Measurements from ENCODE around the gene DVL1.

DVL1 gene

DNA sequence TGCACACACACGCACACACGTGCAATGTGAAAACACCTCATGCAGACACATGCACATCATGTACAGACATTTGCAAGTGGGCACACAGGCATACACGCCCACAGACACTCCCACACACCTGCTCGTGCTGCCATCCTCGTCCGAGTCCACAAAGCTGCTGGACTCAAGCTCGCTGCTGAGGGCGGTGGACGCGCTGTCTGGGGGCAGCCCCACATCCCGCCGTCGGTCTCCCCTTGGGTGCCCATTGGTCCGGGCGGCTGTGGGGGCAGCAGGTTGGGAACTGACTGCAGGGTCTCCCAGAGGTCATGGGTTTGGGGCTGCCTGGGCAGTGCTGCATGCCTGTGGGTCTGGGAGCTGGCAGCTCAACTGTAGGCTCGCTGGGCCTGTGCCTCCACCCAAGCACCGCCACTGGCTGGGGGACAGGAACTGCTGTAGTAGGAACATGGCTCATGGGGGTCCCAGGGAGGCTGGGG is 7.6 kb downstream of the DVL1 start:
- Histone ChIP-seq H3K4me2 (ENCODE audit: low read depth, low read length, poor library complexity, severe bottlenecking) (no peak overlapping the region), H2AFZ (ENCODE audit: low read length) (no peak overlapping the region), H3K9me2 (replicated peaks; ENCODE audit: low read depth, low read length) (no peaks in the 10 kb centered on the region), H3K27me3 (ENCODE audit: insufficient read depth, low read length, poor library complexity, severe bottlenecking) (no peaks in the 10 kb centered on the region), H4K20me1 (ENCODE audit: insufficient read depth, low read length, poor library complexity, severe bottlenecking) (peaks cover 9% of the 10 kb centered on the region), H3K4me1 (ENCODE audit: insufficient read depth, low read length, poor library complexity, severe bottlenecking) (no peaks in the 10 kb centered on the region), H3F3A (ENCODE audit: low read depth) (no peaks in the 10 kb centered on the region), H3K4me3 (ENCODE audit: low read length, poor library complexity, severe bottlenecking) (no peak overlapping the region), H3K79me2 (ENCODE audit: insufficient read depth, low read length) (peaks cover 8% of the 10 kb centered on the region; the same call in 1 of the 2 replicates), H3K9ac (ENCODE audit: low read depth, low read length, poor library complexity, severe bottlenecking) (no peak overlapping the region), H3K9me3 (ENCODE audit: insufficient read depth, low read depth, low read length) (no peaks in the 10 kb centered on the region), H3K36me3 (ENCODE audit: insufficient read depth, low read length) (no peaks in the 10 kb centered on the region; the same call in 1 of the 2 replicates)
- TF ChIP-seq EZH2phosphoT487 (IDR thresholded peaks at IDR 0.05; ENCODE audit: borderline replicate concordance): no peak
- no peak for TF ChIP-seq CTCF (conservative IDR thresholded peaks at IDR 0.05; ENCODE audit: low read length)

GRCh38 chr1:1340791-1341548 is 8.2 kb downstream of the DVL1 start:
- TF ChIP-seq EZH2phosphoT487 (IDR thresholded peaks at IDR 0.05; ENCODE audit: borderline replicate concordance) (no peak), CTCF (conservative IDR thresholded peaks at IDR 0.05; ENCODE audit: low read length) (no peak)
- Histone ChIP-seq H3K27me3 (ENCODE audit: insufficient read depth, low read length, poor library complexity, severe bottlenecking) (no peaks in the 10 kb centered on the region), H3K79me2 (ENCODE audit: insufficient read depth, low read length) (peaks cover 5% of the 10 kb centered on the region; the same call in 1 of the 2 replicates)

DNA sequence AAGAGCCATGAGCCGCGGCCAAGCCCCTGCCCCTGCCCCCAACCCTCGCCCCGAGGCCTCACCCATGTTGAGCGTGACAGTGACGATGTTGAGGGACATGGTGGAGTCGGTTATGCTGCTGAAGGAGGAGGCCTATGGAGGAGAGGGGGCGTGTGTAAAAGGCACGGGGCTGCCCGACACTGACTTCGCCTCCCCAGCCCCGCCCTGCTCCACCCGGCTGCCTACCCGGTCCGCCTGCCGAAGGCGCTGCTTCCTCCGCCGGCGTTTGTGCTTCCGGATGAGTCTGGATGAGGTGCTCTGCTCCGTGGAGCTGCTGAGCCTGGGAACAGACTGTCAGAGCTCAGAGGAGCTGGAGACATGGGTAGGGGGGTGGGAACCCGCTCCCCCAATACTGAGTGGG is 9.0 kb downstream of the DVL1 start:
- no peaks in the 10 kb centered on the region for H3F3A ChIP-seq (ENCODE audit: low read depth)
- H3K9me3 ChIP-seq (ENCODE audit: insufficient read depth, low read depth, low read length): no peaks in the 10 kb centered on the region
- H2AFZ ChIP-seq (ENCODE audit: low read length): no peak overlapping the region
- H3K4me2 ChIP-seq (ENCODE audit: low read depth, low read length, poor library complexity, severe bottlenecking): no peak overlapping the region
- H3K9me2 ChIP-seq (replicated peaks; ENCODE audit: low read depth, low read length): no peaks in the 10 kb centered on the region
- no peaks in the 10 kb centered on the region; the same call in 1 of the 2 replicates for H3K36me3 ChIP-seq (ENCODE audit: insufficient read depth, low read length)
- H3K79me2 ChIP-seq (ENCODE audit: insufficient read depth, low read length): no peaks in the 10 kb centered on the region
- H3K27me3 ChIP-seq (ENCODE audit: insufficient read depth, low read length, poor library complexity, severe bottlenecking): no peaks in the 10 kb centered on the region
- H3K9ac ChIP-seq (ENCODE audit: low read depth, low read length, poor library complexity, severe bottlenecking): no peak overlapping the region
- no peak overlapping the region for H3K4me3 ChIP-seq (ENCODE audit: low read length, poor library complexity, severe bottlenecking)
- peaks cover 9% of the 10 kb centered on the region for H4K20me1 ChIP-seq (ENCODE audit: insufficient read depth, low read length, poor library complexity, severe bottlenecking)
- TF ChIP-seq CTCF (conservative IDR thresholded peaks at IDR 0.05; ENCODE audit: low read length) (no peak), EZH2phosphoT487 (IDR thresholded peaks at IDR 0.05; ENCODE audit: borderline replicate concordance) (no peak)
- no peaks in the 10 kb centered on the region for H3K4me1 ChIP-seq (ENCODE audit: insufficient read depth, low read length, poor library complexity, severe bottlenecking)

More at GRCh38 chr1:1340791-1341548, 8.2 kb downstream of the DVL1 start:
- no peaks in the 10 kb centered on the region for H3K4me1 ChIP-seq (ENCODE audit: insufficient read depth, low read length, poor library complexity, severe bottlenecking)
- no peaks in the 10 kb centered on the region for H3F3A ChIP-seq (ENCODE audit: low read depth)
- H3K9ac ChIP-seq (ENCODE audit: low read depth, low read length, poor library complexity, severe bottlenecking): no peak overlapping the region
- peaks cover 9% of the 10 kb centered on the region for H4K20me1 ChIP-seq (ENCODE audit: insufficient read depth, low read length, poor library complexity, severe bottlenecking)
- H3K9me3 ChIP-seq (ENCODE audit: insufficient read depth, low read depth, low read length): no peaks in the 10 kb centered on the region
- no peaks in the 10 kb centered on the region; the same call in 1 of the 2 replicates for H3K36me3 ChIP-seq (ENCODE audit: insufficient read depth, low read length)
- H3K4me2 ChIP-seq (ENCODE audit: low read depth, low read length, poor library complexity, severe bottlenecking): no peak overlapping the region
- H2AFZ ChIP-seq (ENCODE audit: low read length): no peak overlapping the region
- no peaks in the 10 kb centered on the region for H3K9me2 ChIP-seq (replicated peaks; ENCODE audit: low read depth, low read length)
- H3K4me3 ChIP-seq (ENCODE audit: low read length, poor library complexity, severe bottlenecking): no peak overlapping the region
